ENCODE results near the gene GLI3. TPM values are rescaled to one million over a fixed set of nuclear protein-coding genes. Genes with fewer than 3 reads are reported as not detected.

The GLI3 gene
- total and polyA plus RNA-seq, 8 donors: 0.29 to 7.0 (median 2.3) TPM

GRCh38 chr7:42127232-42127622 is 109.8 kb downstream of the GLI3 start:
- no peaks in the 10 kb centered on the region for H3K36me3 ChIP-seq
- H3K27ac ChIP-seq: no peak overlapping the region
- H3K27me3 ChIP-seq: no peaks in the 10 kb centered on the region
- no peaks in the 10 kb centered on the region for H3K4me1 ChIP-seq
- no peak overlapping the region for H3K4me3 ChIP-seq
- H3K9me3 ChIP-seq: peaks cover 0 to 6% (median 3%) of the 10 kb centered on the region in 4 donors
- no peak for DNase-seq
- TF ChIP-seq POLR2AphosphoS5 (IDR thresholded peaks at IDR 0.05) (no peak), CTCF (IDR thresholded peaks at IDR 0.05) (no peak), EP300 (IDR thresholded peaks at IDR 0.05) (no peak), POLR2A (IDR thresholded peaks at IDR 0.05) (no peak)
- intact Hi-C loops (cut with DNase I; ENCODE audit: low total_unique reads): no loop called here

- H3K9me3 ChIP-seq: peaks cover 0 to 6% (median 3%) of the 10 kb centered on the region in 4 donors
- TF ChIP-seq POLR2A (IDR thresholded peaks at IDR 0.05) (no peak), POLR2AphosphoS5 (IDR thresholded peaks at IDR 0.05) (no peak), CTCF (IDR thresholded peaks at IDR 0.05) (no peak), EP300 (IDR thresholded peaks at IDR 0.05) (no peak)
- H3K27ac ChIP-seq: no peak overlapping the region
- WGBS, 5 donors: 84 to 93% (median 88%) methylated on average over 6 of the region's 6 CpGs
- H3K27me3 ChIP-seq: no peaks in the 10 kb centered on the region
- H3K36me3 ChIP-seq: no peaks in the 10 kb centered on the region
- no peak overlapping the region for H3K4me3 ChIP-seq
- intact Hi-C loops (cut with DNase I; ENCODE audit: low total_unique reads): no loop called here
- no peak for DNase-seq
- no peaks in the 10 kb centered on the region for H3K4me1 ChIP-seq
Observed at GRCh38 chr7:42126475-42127231, 110.4 kb downstream of the GLI3 start.

- intact Hi-C loops (cut with DNase I; ENCODE audit: low total_unique reads): no loop called here
- H3K9me3 ChIP-seq: no peaks in the 10 kb centered on the region
- no peaks in the 10 kb centered on the region for H3K27me3 ChIP-seq
- no peaks in the 10 kb centered on the region for H3K4me1 ChIP-seq
- no peak overlapping the region for H3K4me3 ChIP-seq
- H3K36me3 ChIP-seq: no peaks in the 10 kb centered on the region
- no peak for DNase-seq
- TF ChIP-seq POLR2A (IDR thresholded peaks at IDR 0.05): no peak
- no peak for TF ChIP-seq EP300 (IDR thresholded peaks at IDR 0.05)
- TF ChIP-seq CTCF (IDR thresholded peaks at IDR 0.05): no peak
- no peak for TF ChIP-seq POLR2AphosphoS5 (IDR thresholded peaks at IDR 0.05)
- WGBS, 5 donors: 74 to 83% (median 80%) methylated on average over 8 of the region's 8 CpGs
- H3K27ac ChIP-seq: no peak overlapping the region
Observed at GRCh38 chr7:42125321-42125720, 111.7 kb downstream of the GLI3 start.

- intact Hi-C loops (cut with DNase I; ENCODE audit: low total_unique reads): no loop called here
- H3K4me3 ChIP-seq: no peak overlapping the region
- H3K27me3 ChIP-seq: no peaks in the 10 kb centered on the region
- no peak for DNase-seq
- H3K36me3 ChIP-seq: no peaks in the 10 kb centered on the region
- 74 to 80% (median 78%) methylated on average over 6 of the region's 6 CpGs for WGBS, 5 donors
- H3K9me3 ChIP-seq: no peaks in the 10 kb centered on the region
- no peak overlapping the region for H3K27ac ChIP-seq
- TF ChIP-seq CTCF (IDR thresholded peaks at IDR 0.05) (no peak), POLR2AphosphoS5 (IDR thresholded peaks at IDR 0.05) (no peak), EP300 (IDR thresholded peaks at IDR 0.05) (no peak), POLR2A (IDR thresholded peaks at IDR 0.05) (no peak)
- H3K4me1 ChIP-seq: no peaks in the 10 kb centered on the region
Observed at GRCh38 chr7:42123716-42124115, 113.3 kb downstream of the GLI3 start.

Measured in stomach (tissue), 9 donors.